IMR-90 (cell line): ENCODE results near the gene GSTO1. TPM values are rescaled to one million over a fixed set of nuclear protein-coding genes. Genes with fewer than 3 reads are reported as not detected.

ENCODE experiments used
- ATAC-seq: fragments of 200-7000 bp; cut with Tn5 transposase; 2 replicates; pipeline ENCODE4 v1.9.1; 2020; ENCODE audit warnings: low read depth, mild to moderate bottlenecking, moderate library complexity
- BruUV-seq: library from RNA; stranded (reverse); fragments of 400-500 nt; replicated peaks from 2 replicates; lab custom pipeline; 2021; lab: Mats Ljungman, UMichigan
- CTCF ChIA-PET: fragments of 300-600 bp; formaldehyde crosslinking; extraction: SDS; loops from one replicate; lab custom pipeline; 2021; ENCODE audit warnings: antibody characterized with exemption; lab: Yijun Ruan, JAX
- POLR2A ChIA-PET: fragments of 300-600 bp; sonication (Branson Sonifier 250); formaldehyde crosslinking; loops from one replicate; lab custom pipeline; 2022; ENCODE audit warnings: antibody characterized with exemption; ENCODE audit not compliant: unreplicated experiment; lab: Charles Lee
- DNase-seq: peaks from one replicate; pipeline ENCODE4 v3.0.0; 2013
- H2AFZ ChIP-seq: replicated peaks from 2 replicates; pipeline ENCODE3; 2013; ENCODE audit warnings: low read length, mild to moderate bottlenecking; ENCODE audit not compliant: poor library complexity
- H2AK5ac ChIP-seq: 2 replicates; pipeline ENCODE4 v1.6.1; 2013; ENCODE audit warnings: low read depth, low read length, inconsistent platforms
- H2AK9ac ChIP-seq: replicated peaks from 2 replicates; pipeline ENCODE3; 2013; ENCODE audit warnings: mild to moderate bottlenecking, low read depth, low read length, moderate library complexity; ENCODE audit not compliant: poor library complexity
- H2BK120ac ChIP-seq: 2 replicates; pipeline ENCODE4 v1.6.1; 2013; ENCODE audit warnings: low read depth, low read length, inconsistent platforms
- H2BK15ac ChIP-seq: 3 replicates; pipeline ENCODE4 v1.6.1; 2013; ENCODE audit warnings: low read depth, low read length, inconsistent platforms
- H2BK20ac ChIP-seq: 2 replicates; pipeline ENCODE4 v1.6.1; 2013; ENCODE audit warnings: low read depth, mild to moderate bottlenecking, inconsistent platforms, low read length, moderate library complexity
- H2BK5ac ChIP-seq: 2 replicates; pipeline ENCODE4 v1.6.1; 2013; ENCODE audit warnings: mild to moderate bottlenecking, low read depth, low read length, inconsistent platforms; ENCODE audit not compliant: poor library complexity, severe bottlenecking
- H3K14ac ChIP-seq: replicated peaks from 2 replicates; pipeline ENCODE4 v1.6.1; 2013; ENCODE audit warnings: low read depth, low read length, inconsistent platforms
- H3K18ac ChIP-seq: 2 replicates; pipeline ENCODE4 v1.6.1; 2013; ENCODE audit warnings: low read depth, low read length, control low read depth
- H3K23ac ChIP-seq: 2 replicates; pipeline ENCODE4 v1.6.1; 2013; ENCODE audit warnings: low read depth, low read length, inconsistent platforms
- H3K27ac ChIP-seq: 2 replicates; pipeline ENCODE4 v1.5.1; 2013; ENCODE audit warnings: mild to moderate bottlenecking, control low read depth, low read length; ENCODE audit not compliant: insufficient read depth
- H3K27me3 ChIP-seq: 2 replicates; pipeline ENCODE4 v1.6.1; 2013; ENCODE audit warnings: low read length; ENCODE audit not compliant: control insufficient read depth, insufficient read depth
- H3K36me3 ChIP-seq: 2 replicates; pipeline ENCODE4 v1.6.1; 2013; ENCODE audit warnings: low read length, mixed read lengths; ENCODE audit not compliant: control insufficient read depth, insufficient read depth
- H3K4ac ChIP-seq: 2 replicates; pipeline ENCODE4 v1.6.1; 2013; ENCODE audit warnings: low read depth, low read length, inconsistent platforms
- H3K4me1 ChIP-seq: 2 replicates; pipeline ENCODE4 v1.6.1; 2013; ENCODE audit warnings: low read length, mixed read lengths; ENCODE audit not compliant: control insufficient read depth, insufficient read depth
- H3K4me2 ChIP-seq: 2 replicates; pipeline ENCODE4 v1.6.1; 2013; ENCODE audit warnings: low read depth, mild to moderate bottlenecking, control low read depth, low read length, moderate library complexity
- H3K4me3 ChIP-seq: 2 replicates; pipeline ENCODE4 v1.5.1; 2013; ENCODE audit warnings: low read depth, mild to moderate bottlenecking, control low read depth, low read length, moderate library complexity; ENCODE audit not compliant: insufficient read depth
- H3K56ac ChIP-seq: 2 replicates; pipeline ENCODE4 v1.6.1; 2013; ENCODE audit warnings: low read length, inconsistent platforms; ENCODE audit not compliant: insufficient read depth; ENCODE audit errors: extremely low read depth
- H3K79me1 ChIP-seq, 2 experiments: 2 replicates each; pipeline ENCODE4 v1.6.1; 2013; ENCODE audit warnings: low read length in 2 of 2, inconsistent platforms in 1 of 2, low read depth in 1 of 2
- H3K9ac ChIP-seq: 2 replicates; pipeline ENCODE4 v1.6.1; 2013; ENCODE audit warnings: low read depth, low read length, control low read depth
- H3K9me1 ChIP-seq: 2 replicates; pipeline ENCODE4 v1.6.1; 2013; ENCODE audit warnings: low read length, inconsistent platforms; ENCODE audit not compliant: insufficient read depth
- H3K9me3 ChIP-seq: 2 replicates; pipeline ENCODE4 v1.6.1; 2013; ENCODE audit warnings: low read length; ENCODE audit not compliant: control insufficient read depth, insufficient read depth
- H4K20me1 ChIP-seq: 2 replicates; pipeline ENCODE4 v1.6.1; 2013; ENCODE audit warnings: low read length, inconsistent platforms; ENCODE audit not compliant: insufficient read depth
- H4K5ac ChIP-seq: 2 replicates; pipeline ENCODE4 v1.6.1; 2013; ENCODE audit warnings: mild to moderate bottlenecking, low read depth, low read length, control low read depth
- H4K8ac ChIP-seq, 2 experiments: 2 replicates each; pipeline ENCODE4 v1.6.1; 2013; ENCODE audit warnings: low read depth in 2 of 2, low read length in 2 of 2, control low read depth in 1 of 2, inconsistent platforms in 1 of 2
- H4K91ac ChIP-seq: 2 replicates; pipeline ENCODE4 v1.6.1; 2013; ENCODE audit warnings: low read depth, low read length, inconsistent platforms; ENCODE audit not compliant: insufficient read depth
- BHLHE40 ChIP-seq: fragments of 150-350 bp; IDR thresholded peaks from 2 replicates; pipeline ENCODE4 v1.6.1; 2016; ENCODE audit warnings: mild to moderate bottlenecking, low read depth, low read length
- CEBPB ChIP-seq: IDR thresholded peaks from 2 replicates; pipeline ENCODE4 v1.6.1; 2012; ENCODE audit warnings: low read depth, low read length, improper control_type of control experiment
- CHD1 ChIP-seq: IDR thresholded peaks from 2 replicates; pipeline ENCODE4 v1.6.1; 2012; ENCODE audit warnings: low read depth, low read length, improper control_type of control experiment
- CTCF ChIP-seq: conservative IDR thresholded peaks from 2 replicates; pipeline ENCODE4 v1.5.1; 2012; ENCODE audit warnings: mild to moderate bottlenecking, low read depth, low read length, improper control_type of control experiment
- ELK1 ChIP-seq: fragments of 150-350 bp; IDR thresholded peaks from 2 replicates; pipeline ENCODE4 v1.6.1; 2016; ENCODE audit warnings: low read depth, mild to moderate bottlenecking, low read length, moderate library complexity, borderline replicate concordance
- FOS ChIP-seq: fragments of 150-350 bp; IDR thresholded peaks from 2 replicates; pipeline ENCODE4 v1.6.1; 2016; ENCODE audit warnings: low read depth, low read length
- MAFK ChIP-seq: IDR thresholded peaks from 2 replicates; pipeline ENCODE4 v1.6.1; 2012; ENCODE audit warnings: low read depth, low read length, improper control_type of control experiment
- MAZ ChIP-seq: IDR thresholded peaks from 2 replicates; pipeline ENCODE4 v1.6.1; 2012; ENCODE audit warnings: low read depth, mild to moderate bottlenecking, low read length, improper control_type of control experiment, moderate library complexity, borderline replicate concordance
- MXI1 ChIP-seq: IDR thresholded peaks from 2 replicates; pipeline ENCODE4 v1.6.1; 2012; ENCODE audit warnings: low read depth, mild to moderate bottlenecking, low read length, moderate library complexity, borderline replicate concordance
- NFE2L2 ChIP-seq: fragments of 150-350 bp; IDR thresholded peaks from 2 replicates; pipeline ENCODE4 v1.6.1; 2016; ENCODE audit warnings: low read depth, mild to moderate bottlenecking, low read length
- POLR2A ChIP-seq: IDR thresholded peaks from 2 replicates; pipeline ENCODE4 v1.6.1; 2012; ENCODE audit warnings: mild to moderate bottlenecking, low read depth, low read length
- RAD21 ChIP-seq: IDR thresholded peaks from 2 replicates; pipeline ENCODE4 v1.6.1; 2012; ENCODE audit warnings: low read length, improper control_type of control experiment
- RCOR1 ChIP-seq: IDR thresholded peaks from 2 replicates; pipeline ENCODE4 v1.6.1; 2012; ENCODE audit warnings: mild to moderate bottlenecking, low read length, improper control_type of control experiment; ENCODE audit not compliant: insufficient replicate concordance
- RFX5 ChIP-seq: IDR thresholded peaks from 2 replicates; pipeline ENCODE4 v1.8.0; 2012; ENCODE audit warnings: low read depth, mild to moderate bottlenecking, low read length, moderate library complexity
- SMC3 ChIP-seq: fragments of 150-350 bp; IDR thresholded peaks from 2 replicates; pipeline ENCODE4 v1.6.1; 2016; ENCODE audit warnings: low read depth, mild to moderate bottlenecking, antibody characterized with exemption, low read length, moderate library complexity
- USF2 ChIP-seq: fragments of 150-350 bp; IDR thresholded peaks from 2 replicates; pipeline ENCODE4 v1.6.1; 2017; ENCODE audit warnings: mild to moderate bottlenecking, antibody characterized with exemption, low read length, low read depth
- WGBS, 2 experiments: methylation state at CpG; one replicate each; pipeline versions ENCODE4 v1.1.5 to v1.1.7; 2013; ENCODE audit warnings: missing lambda C conversion rate in 2 of 2; ENCODE audit not compliant: insufficient read length in 1 of 2; ENCODE audit errors: extremely low coverage in 2 of 2; 5-methylcytosine and 5-hydroxymethylcytosine counted together
- dilution Hi-C: fragments of 300-500 bp; cut with HindIII; formaldehyde crosslinking; loops from one replicate; pipeline ENCODE4 v1.14.3; 2018; ENCODE audit warnings: low sequenced_read_pairs; ENCODE audit not compliant: unreplicated experiment
- in situ Hi-C: fragments of 300-500 bp; cut with MboI; formaldehyde crosslinking; loops from 3 replicates; pipeline ENCODE4 v1.14.3; 2019; ENCODE audit warnings: low sequenced_read_pairs, inconsistent platforms, mixed read lengths
- intact Hi-C: fragments of 100-400 bp; cut with micrococcal nuclease; formaldehyde crosslinking; loops from 2 replicates; pipeline ENCODE4 v1.10.0; 2022
- polyA plus RNA-seq, 3 experiments: library from polyadenylated mRNA; depleted of rRNA; stranded (reverse); fragments of >200 nt; gene quantifications; 2 replicates each; pipeline ENCODE4 v1.2.3, GENCODE V29; 2012; ENCODE audit warnings: low replicate concordance in 1 of 3
- total RNA-seq: library from RNA; depleted of rRNA; stranded (reverse); fragments of >200 nt; gene quantifications from 2 replicates; pipeline ENCODE4 v1.2.3, GENCODE V29; 2012

GSTO1 gene
- total and polyA plus RNA-seq, 2 of the 4 experiments (the other 2 are of a cell fraction) = 186 to 258 TPM

DNA sequence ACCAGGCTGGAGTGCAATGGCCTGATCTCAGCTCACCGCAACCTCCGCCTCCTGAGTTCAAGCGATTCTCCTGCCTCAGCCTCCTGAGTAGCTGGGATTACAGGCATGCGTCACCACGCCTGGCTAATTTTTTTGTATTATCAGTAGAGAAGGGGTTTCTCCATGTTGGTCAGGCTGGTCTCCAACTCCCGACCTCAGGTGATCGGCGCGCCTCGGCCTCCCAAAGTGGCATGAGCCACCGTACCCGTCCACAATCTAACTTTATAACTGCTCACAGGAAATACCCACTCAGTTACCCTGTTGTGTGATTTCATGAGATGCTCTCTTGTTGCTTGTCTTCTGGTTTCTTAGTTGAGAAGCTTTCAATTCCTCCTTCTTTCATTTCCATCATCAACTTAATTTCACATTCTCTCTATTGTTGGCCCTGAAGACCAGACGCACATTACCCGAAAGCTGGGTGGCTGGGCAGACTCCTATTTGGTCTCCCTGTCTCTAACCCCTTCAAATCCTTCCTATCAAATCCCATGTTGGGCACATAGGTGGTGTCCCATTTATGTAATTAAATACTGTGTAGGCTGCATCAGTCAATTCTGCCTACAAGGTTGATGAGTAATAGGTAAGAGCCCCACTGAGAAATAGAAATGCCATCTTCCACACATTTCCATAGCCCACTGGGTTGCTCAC, 13.2 kb downstream of the GSTO1 start:
- H3K4me3 ChIP-seq = peak overlapping the region; percentile 55; the same call in 1 of the 2 replicates
- H2BK20ac ChIP-seq = no peak overlapping the region
- ATAC-seq (no peak), DNase-seq (no peak)
- no peak overlapping the region for H3K18ac ChIP-seq
- H4K20me1 ChIP-seq = peaks cover 12% of the 10 kb centered on the region; the same call in 1 of the 2 replicates
- no peak overlapping the region for H3K56ac ChIP-seq
- no TSS peak for BruUV-seq
- H3K9me3 ChIP-seq = no peaks in the 10 kb centered on the region
- no peak overlapping the region for H3K4ac ChIP-seq
- no peak overlapping the region for H4K91ac ChIP-seq
- in situ Hi-C loops = no loop called here
- H2AFZ ChIP-seq = no peak overlapping the region
- H2BK15ac ChIP-seq = no peak overlapping the region
- dilution Hi-C loops = no loop called here
- H3K4me1 ChIP-seq = no peaks in the 10 kb centered on the region
- H3K9ac ChIP-seq = no peak overlapping the region
- H3K23ac ChIP-seq = no peak overlapping the region
- peak overlapping the region; percentile 76 for H3K4me2 ChIP-seq
- TF ChIP-seq BHLHE40 (no peak), CTCF (no peak), RAD21 (no peak), CHD1 (no peak), ELK1 (no peak), USF2 (no peak), MAFK (no peak), RCOR1 (no peak), MXI1 (no peak), NFE2L2 (no peak), RFX5 (no peak), SMC3 (no peak), FOS (no peak), MAZ (no peak), POLR2A (no peak), CEBPB (no peak)
- peak overlapping the region; percentile 46 to 67; a peak in 2 of 4 replicates for H4K8ac ChIP-seq
- no peaks in the 10 kb centered on the region for H3K27me3 ChIP-seq
- no peak overlapping the region for H2AK5ac ChIP-seq
- H4K5ac ChIP-seq = no peak overlapping the region
- H2AK9ac ChIP-seq = no peak overlapping the region
- intact Hi-C loops = no loop called here
- no peaks in the 10 kb centered on the region for H3K9me1 ChIP-seq
- no peak overlapping the region for H3K14ac ChIP-seq
- ChIA-PET POLR2A (no interaction called here), CTCF (no interaction called here)
- no peak overlapping the region for H2BK5ac ChIP-seq
- peaks cover 0 to 32% of the 10 kb centered on the region in 2 experiments; a peak in 3 of 4 replicates for H3K79me1 ChIP-seq
- H2BK120ac ChIP-seq = no peak overlapping the region
- peaks cover 29% of the 10 kb centered on the region for H3K36me3 ChIP-seq
- no peak overlapping the region for H3K27ac ChIP-seq
- WGBS, 2 experiments = no CpG with 5 or more reads among the region's 14 CpGs
